ENCODE data around the gene TSNAX.

Gene TSNAX

DNA sequence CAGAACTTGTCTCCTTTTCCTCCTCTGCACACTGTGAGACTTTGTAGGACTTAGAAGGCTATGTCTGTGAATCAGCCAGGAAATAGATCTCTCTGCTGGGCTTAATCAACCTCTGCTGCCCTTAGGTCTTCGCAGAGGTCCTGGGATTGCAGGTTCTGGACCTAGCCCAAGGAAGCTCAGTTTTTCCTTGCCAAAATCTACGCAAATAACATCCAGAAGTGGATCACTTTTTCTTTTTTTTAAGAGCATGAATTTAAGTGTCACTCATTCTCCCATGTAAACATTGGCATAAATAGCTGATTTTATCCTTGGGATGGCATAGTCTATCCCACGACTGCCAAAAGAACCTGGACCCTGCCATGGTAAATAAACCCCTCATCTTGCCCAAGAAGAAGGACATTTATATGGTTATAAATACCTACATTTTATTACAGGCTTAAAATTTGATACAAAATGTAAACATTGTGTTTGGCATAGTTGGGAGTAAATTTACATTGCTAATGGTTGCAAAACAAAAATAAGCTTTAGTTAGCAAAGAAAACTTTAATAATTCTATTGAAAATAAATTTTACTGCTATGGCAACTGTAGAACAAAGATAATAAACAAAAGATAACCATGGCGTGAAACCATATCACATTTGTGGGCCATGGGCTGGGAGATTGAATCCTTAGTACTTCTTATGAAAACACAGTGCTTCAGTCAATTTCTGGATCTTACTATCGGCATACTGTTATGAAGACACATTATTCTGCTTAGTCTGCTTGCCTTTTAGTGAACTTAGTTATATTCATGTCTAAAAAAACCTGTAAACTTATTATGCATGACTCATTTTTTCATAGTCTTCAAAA is 73.6 kb downstream of the TSNAX start:
- no peak for DNase-seq (ENCODE audit: low read depth)

DNA sequence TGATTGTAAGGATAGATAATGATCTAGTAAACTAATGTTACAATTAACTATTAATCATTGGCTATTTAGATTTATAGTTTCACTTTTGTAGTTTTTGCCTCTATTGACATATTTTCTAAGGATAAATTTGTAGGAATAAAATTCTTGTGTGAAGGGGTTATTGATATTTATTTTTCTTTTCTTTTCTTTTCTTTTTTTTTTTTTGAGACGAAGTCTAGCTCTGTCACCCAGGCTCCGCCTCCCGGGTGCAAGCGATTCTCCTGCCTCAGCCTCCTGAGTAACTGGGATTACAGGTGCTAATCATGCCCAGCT is 74.2 kb downstream of the TSNAX start:
- DNase-seq (ENCODE audit: low read depth) = no peak

DNA sequence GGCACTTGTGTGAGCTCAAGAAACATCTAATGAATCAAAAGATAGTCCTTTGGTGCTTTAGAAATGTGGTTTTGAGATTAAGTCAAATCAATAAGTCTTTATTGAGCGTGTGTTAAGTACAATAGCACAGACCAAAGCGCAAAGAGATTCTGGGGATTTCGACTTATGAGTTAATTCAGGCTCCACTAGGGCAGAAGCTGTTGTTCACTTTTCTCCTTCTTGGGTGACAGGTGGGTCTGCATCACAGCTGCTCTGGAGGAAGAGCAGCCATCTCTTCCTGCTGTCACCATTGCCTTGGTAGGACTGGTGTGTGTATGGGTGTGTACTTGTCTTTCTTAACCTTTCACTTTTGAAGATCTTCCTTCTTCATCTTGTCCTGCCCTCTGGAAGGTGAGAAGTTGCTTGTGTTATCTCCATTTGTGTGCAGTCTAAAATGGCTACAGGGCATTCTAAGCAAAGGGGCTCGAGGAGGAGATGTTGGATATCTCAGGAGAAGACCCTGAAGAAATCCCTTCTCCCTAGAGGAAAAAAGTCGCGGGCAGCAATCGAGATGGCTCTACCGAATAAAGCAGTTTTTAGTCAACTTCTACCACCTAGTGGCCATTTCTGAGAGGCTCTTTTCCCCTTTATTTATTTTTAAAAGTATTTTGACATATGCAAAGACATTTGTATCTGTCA is 75.3 kb downstream of the TSNAX start:
- no peak for DNase-seq (ENCODE audit: low read depth)

DNA sequence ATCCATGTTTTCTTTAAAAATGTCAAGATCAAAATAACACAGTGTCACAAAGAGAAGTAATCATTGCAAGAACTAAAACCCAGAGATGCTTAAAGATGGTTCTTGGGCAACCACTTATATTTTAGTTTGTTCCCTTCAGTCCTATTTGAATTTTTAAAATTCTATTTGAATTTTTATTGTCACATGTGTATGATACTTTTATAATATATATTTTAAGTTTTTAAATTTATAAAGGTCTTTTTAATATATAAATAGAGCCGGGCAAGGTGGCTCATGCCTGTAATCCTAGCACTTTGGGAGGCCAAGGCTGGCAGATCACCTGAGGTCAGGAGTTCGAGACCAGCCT is 75.8 kb downstream of the TSNAX start:
- DNase-seq (ENCODE audit: low read depth) = no peak

DNA sequence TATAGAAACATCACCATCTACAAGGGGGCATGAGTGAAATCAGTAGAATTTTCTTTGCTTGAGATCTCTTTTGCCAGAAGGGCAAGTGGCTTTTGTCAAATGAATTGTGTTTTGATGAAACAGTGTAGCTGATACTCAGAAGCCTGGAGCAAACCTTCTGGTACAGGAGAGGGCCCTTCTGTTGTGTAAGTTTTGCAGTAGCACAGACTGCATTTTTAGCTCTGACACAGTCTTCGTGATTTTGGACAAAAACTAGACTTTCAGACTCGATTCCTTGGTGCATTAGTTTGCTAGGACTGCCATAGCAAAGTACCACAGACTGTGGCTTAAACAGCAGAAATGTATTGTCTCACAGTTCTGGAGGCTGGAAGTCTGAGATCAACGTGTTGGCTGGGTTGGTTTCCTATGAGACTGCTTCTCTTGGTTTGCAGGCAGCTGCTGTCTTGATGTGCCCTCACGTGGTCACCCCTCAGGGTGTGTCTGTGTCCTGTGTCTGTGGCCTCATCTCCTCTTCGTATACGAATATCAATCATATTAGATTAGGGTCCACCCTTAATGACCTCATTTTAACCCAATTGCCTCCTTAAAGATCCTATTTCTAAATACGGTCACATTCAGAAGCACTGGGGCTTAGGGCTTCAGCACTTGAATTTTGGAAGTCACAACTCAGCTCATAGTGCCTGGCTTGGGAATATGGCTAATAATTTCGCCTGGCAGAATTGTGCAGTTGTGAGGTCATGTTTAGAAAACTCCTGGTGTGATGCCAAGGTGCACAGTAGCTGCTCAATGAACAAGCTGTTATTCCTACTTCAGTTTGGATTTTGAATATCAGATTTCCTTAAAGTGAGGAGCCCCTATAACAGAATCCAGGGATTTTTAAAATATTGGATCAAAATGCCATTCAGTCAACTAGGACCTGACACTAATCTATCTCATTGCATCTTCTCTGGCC is 77.0 kb downstream of the TSNAX start:
- no peak for DNase-seq (ENCODE audit: low read depth)

DNA sequence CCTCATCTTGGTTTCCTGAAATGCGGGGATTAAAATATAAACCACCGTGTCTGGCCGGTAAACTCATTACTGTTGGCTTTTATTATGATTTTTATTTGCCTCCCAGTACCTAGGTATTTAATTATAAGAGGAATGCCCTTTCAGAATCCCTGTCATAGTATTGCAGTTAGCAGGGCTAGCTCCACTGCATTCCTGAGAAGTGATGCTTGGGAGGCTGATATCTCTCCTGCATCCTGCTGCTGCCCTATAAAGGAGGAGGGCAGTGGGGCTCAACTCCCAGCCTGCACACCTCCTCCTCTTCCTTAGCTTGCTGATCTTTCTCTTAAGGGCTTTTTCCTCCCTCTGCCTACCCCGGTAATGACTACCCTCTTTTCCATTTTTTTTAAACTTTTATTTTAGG is 78.2 kb downstream of the TSNAX start:
- no peak for DNase-seq (ENCODE audit: low read depth)

DNA sequence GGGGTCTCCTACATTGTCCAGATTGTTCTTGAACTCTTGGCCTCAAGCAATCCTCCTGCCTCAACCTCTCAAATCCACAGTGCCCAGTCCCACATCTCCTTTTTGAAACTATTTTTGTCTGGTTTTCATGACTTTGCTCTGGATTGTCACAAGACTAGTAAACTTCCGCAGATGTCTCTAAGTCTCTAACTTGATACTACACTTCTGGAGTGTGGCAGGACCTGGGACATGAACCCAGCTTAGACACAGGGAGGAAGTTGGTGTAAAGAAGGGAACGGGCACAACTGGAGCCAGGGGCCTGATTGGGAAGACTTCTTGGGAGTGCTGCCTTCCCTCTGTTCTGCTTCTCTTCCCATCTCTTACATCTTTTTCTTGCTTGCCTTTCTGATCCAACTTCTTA is 81.9 kb downstream of the TSNAX start:
- DNase-seq (ENCODE audit: low read depth) = no peak

DNA sequence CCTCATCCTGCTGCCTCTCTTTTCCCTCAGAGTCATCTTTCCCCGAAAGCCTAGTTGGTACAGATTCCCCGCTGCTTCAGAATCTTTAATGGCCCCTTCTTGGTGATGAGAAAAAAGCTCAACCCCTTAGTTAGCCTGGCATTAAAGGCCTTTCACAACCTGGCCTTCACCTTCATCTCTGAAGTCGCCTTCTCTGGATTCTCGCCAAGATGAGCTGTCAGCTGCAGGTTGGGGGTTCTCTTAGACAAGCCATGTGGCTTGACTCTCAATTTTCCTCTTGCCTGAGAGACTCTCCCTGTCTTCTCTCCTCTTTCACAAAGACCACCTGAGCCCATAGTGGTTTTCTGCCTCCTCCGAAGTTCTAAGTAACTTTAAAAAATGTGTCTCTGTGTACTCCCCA is 82.6 kb downstream of the TSNAX start:
- DNase-seq (ENCODE audit: low read depth) = no peak

DNA sequence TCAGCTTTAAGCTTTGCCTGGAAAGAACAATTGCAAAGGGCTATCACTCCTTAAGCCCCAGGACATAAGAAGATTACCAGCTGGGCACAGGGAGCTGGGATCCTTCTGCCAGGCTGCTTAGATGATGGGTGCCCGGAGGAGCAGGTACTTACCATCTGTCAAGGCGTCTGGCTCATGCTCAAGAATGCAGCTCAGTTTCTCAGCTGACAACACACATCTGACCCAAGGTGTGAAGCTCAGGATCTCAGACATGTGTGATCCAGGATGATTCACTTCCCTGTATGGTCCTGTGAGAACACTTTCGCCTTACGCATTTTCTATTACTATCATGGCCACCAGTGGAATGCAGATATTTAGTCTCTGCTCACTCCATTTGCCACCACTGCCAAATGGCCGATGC is 83.4 kb downstream of the TSNAX start:
- no peak for DNase-seq (ENCODE audit: low read depth)

DNA sequence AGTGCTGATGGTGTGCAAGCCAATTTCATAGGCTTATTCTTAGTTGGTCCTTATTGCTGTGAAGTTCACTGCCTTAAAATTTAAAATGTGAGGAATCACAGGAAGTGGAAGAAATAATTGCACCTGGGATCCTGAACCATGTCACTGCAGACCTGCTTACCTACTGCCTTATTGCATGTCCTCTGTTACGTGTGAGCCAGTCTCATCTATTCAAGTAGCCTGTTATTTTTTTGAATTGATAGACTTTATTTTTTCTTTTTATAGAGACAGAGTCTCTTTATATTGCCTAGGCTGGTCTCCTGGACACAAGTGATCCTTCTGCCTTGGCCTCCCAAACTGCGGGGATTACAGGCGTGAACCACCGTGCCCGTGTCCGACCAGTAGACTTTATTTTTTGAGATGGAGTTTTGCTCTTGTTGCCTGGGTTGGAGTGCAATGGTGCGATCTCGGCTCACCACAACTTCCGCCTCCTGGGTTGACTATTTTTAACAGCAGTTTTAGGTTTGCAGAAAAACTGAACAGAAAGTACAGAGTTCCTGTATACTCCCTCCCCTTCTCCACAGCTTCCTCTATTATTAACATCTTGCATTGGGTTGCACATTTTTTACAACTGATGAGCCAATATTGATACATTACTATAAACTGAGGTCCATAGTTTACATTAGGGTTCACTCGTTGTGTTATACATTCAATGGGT is 84.1 kb downstream of the TSNAX start:
- no peak for DNase-seq (ENCODE audit: low read depth)

DNA sequence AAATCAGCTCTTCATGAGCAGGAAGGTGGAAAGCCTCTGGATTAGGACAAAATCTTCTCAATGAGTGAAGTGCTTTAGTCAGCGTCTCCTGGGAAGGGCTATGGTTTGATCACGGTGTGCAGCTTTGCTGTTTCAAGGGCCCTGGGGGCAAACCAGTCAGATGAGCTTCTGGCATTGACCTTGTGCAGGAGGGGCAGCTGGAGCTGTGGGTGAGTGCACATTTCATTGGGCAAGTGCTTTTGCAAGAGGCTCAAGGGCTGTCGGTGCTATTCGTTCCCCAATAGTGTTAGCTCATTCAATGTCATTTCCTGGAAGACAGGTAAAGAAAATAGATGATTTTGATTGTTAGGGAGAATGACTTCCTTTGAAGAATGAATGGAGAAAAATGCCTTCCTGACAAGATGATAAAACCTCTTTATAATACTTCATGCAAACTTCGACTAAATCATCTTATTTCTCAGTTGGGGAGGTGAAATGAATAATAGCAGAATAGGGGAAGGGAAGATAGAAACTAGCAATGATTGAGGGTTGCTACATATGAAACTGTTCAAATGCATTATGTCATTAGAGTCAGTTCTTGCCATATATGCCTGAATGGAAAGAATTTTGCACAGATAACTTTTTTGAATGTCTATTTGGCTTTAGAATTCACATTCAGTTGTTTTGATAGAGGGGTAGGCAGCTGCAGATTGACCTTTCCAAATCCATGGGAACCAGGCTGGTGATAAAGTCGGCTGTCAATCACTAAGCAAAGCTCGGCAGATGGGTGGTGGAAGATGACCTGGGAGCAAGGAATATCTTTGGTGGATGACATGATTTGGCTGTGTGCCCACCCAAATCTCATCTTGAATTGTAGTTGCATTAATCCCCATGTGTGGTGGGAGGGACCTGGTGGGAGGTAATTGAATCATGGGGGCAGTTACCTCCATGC is 85.2 kb downstream of the TSNAX start:
- no peak for DNase-seq (ENCODE audit: low read depth)
